ENCODE results near the gene CCN2. TPM values are rescaled to one million over a fixed set of nuclear protein-coding genes. Genes with fewer than 3 reads are reported as not detected.

The CCN2 gene, protein sequence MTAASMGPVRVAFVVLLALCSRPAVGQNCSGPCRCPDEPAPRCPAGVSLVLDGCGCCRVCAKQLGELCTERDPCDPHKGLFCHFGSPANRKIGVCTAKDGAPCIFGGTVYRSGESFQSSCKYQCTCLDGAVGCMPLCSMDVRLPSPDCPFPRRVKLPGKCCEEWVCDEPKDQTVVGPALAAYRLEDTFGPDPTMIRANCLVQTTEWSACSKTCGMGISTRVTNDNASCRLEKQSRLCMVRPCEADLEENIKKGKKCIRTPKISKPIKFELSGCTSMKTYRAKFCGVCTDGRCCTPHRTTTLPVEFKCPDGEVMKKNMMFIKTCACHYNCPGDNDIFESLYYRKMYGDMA
- total RNA-seq, result 1.5 and 10.8 TPM in 2 replicates

DNA sequence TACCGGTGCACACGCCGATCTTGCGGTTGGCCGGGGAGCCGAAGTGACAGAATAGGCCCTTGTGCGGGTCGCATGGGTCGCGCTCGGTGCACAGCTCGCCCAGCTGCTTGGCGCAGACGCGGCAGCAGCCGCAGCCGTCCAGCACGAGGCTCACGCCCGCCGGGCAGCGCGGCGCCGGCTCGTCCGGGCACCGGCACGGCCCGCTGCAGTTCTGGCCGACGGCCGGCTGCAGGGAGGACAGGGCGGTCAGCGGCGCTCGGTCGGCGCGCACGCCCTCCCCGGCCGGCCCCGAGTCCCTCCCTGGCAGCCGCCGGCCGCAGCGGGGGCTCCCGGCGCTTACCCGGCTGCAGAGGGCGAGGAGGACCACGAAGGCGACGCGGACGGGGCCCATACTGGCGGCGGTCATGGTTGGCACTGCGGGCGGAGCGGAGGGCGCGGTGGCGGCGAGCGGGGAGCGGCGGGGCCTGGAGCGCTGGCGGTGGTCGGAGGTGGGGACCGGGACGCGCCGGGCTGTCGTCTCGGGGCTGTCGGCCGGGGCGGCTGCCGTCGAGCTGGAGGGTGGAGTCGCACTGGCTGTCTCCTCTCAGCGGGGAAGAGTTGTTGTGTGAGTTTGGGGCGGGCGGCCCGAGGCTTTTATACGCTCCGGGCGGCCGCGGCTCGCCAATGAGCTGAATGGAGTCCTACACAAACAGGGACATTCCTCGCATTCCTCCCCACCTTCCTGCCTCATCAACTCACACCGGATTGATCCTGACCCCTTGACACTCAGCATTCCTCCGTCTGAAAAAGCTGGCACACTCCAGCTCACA lies at the start of gene CCN2:
Gene CCN2, minus strand, starts transcription at position 606 of the 809 bp plus-strand sequence. Its CDS starts 200 bp downstream, at position 406.

Other genes starting within 250 kb of the CCN2 start
- gene OR2A4, start 250.0 kb downstream of the CCN2 start, total RNA-seq, result not detected in 2 replicates
- gene CTAGE9, start 240.4 kb downstream of the CCN2 start, total RNA-seq, result not detected in 2 replicates
- gene ENPP1, start 143.4 kb downstream of the CCN2 start, total RNA-seq, result 3.7 and 8.0 TPM in 2 replicates